Lower leg skin (tissue), 3 donors: ENCODE data around the gene B3GNT2.

ENCODE experiments used
- POLR2A ChIP-seq, 2 donors: fragments of 450-650 bp; IDR thresholded peaks; one replicate each; pipeline ENCODE4 v1.6.1; 2016 to 2017; ENCODE audit warnings: antibody characterized with exemption in 2 of 2, mild to moderate bottlenecking in 1 of 2, moderate library complexity in 1 of 2
- TF ChIP-seq, protein P1 (sequence below), 3 donors: fragments of 450-650 bp; IDR thresholded peaks; one replicate each; pipeline ENCODE4 v1.5.1; 2016; ENCODE audit warnings: antibody characterized with exemption in 3 of 3, mild to moderate bottlenecking in 3 of 3, moderate library complexity in 2 of 3

GRCh38 chr2:62195421-62196277 is at the start of gene B3GNT2:
- no peak for TF ChIP-seq POLR2A (IDR thresholded peaks at IDR 0.05)
- TF ChIP-seq, protein P1, sequence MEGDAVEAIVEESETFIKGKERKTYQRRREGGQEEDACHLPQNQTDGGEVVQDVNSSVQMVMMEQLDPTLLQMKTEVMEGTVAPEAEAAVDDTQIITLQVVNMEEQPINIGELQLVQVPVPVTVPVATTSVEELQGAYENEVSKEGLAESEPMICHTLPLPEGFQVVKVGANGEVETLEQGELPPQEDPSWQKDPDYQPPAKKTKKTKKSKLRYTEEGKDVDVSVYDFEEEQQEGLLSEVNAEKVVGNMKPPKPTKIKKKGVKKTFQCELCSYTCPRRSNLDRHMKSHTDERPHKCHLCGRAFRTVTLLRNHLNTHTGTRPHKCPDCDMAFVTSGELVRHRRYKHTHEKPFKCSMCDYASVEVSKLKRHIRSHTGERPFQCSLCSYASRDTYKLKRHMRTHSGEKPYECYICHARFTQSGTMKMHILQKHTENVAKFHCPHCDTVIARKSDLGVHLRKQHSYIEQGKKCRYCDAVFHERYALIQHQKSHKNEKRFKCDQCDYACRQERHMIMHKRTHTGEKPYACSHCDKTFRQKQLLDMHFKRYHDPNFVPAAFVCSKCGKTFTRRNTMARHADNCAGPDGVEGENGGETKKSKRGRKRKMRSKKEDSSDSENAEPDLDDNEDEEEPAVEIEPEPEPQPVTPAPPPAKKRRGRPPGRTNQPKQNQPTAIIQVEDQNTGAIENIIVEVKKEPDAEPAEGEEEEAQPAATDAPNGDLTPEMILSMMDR (IDR thresholded peaks at IDR 0.05), result no peak
